CD4-positive, alpha-beta T cell treated with Interleukin-12 subunit alpha and Interleukin-12 subunit beta, for 1 hour (primary cell): ENCODE results near the gene ST8SIA2.

Experiments used
- DNase-seq: peaks from one replicate; pipeline ENCODE4 v3.0.0-alpha.2; 2020

Gene ST8SIA2

GRCh38 chr15:92400573-92400972 is 6.9 kb downstream of the ST8SIA2 start:
- no peak for DNase-seq

DNA sequence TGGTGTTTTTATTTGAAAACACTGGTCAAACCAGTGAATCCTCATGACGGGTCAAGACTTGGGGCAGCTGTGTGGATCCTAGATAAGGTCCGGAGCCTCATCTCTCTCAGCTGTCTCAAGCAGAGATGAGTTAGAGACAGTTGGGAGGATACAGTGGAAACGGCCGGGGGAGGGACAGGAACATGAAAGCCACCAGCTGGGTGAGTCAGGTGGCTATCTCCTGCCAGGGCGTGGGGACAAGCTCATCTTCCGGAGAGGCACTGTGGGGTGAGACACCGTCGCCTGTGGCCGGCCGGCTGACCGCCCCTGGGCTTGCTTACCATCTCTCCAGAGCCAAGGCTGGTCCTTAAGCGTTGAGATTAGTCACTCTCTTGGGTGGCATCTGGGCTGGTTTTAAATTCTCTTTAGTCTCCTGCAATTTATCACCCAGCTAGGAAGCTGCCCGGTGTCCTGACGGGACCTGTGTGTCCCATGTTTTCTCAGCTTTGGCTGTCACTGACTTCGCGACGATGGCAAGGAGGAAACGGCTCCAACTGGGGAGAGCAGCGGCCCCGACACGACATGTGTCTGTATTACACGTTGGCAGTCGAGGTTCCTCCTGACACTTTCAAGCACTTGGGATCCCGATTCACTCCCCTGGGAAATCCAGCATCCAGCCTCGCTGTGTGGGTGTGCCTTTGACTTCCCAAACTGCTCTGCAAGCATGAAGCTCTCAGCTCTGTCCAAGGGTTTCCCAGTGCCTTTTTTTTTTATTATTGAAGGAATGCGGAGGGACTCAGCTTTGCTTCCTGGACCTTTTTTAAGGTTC is 7.5 kb downstream of the ST8SIA2 start:
- DNase-seq = no peak

- no peak for DNase-seq
Observed at GRCh38 chr15:92402751-92403150, 9.1 kb downstream of the ST8SIA2 start.

- no peak for DNase-seq
Observed at GRCh38 chr15:92405942-92406341, 12.3 kb downstream of the ST8SIA2 start.

DNA sequence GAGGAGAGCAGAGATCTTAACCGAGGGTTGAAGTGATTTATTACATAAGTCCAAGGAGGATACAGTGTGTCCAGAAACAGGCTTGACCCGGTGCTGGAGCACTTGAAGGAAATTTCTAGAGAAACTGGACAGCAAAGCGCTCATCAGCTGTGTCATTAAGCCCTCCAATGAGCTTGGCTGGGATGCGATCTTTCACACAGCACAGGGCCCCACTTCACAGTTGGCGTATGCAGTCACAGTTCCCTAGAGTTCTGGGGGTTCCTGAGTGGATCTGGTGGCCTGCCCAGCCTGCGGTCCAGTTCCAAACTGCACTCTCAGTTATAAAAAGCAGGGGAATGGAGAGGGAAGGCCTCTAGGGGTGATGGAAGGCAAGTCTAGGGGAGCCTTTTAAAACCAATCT is 13.6 kb downstream of the ST8SIA2 start:
- no peak for DNase-seq

DNA sequence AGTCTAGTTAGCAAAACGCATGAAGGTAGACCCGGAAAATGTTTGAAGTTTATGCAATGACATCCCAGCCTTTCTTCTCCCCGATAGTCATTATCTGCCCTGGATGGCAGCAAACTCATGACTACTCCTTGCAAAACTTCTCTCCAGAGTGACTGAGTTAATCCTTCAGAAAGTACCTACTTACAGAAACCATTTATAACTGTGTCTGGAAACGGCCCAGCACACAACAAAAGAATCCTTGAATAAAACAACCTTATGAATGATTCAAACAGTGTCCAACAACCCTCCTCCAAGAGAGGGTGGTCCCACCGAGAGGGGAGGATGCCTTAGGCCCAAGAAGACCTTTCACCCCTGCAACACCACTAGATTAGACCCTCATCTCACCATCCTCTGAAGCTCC is 14.2 kb downstream of the ST8SIA2 start:
- no peak for DNase-seq

GRCh38 chr15:92409006-92409405 is 15.3 kb downstream of the ST8SIA2 start:
- DNase-seq = no peak

DNA sequence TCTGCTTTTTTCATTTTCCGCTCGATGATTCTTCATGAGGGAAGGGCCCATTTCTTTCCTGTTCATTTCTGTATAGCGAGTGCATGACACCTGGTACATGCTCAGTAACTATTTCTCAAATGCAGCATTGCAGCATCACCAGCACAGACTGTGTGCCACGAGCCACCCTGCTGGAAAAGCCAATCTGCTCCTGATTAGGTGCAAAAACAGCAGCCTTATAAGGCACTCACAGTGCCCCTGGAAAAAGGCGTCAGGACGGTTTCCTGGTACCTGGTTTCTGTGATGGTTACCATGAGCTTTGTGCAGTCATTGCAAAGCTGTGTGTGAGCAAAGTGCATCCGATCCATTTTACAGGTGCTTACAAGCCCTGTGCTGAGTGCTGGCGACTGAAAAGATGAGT is 15.8 kb downstream of the ST8SIA2 start:
- no peak for DNase-seq

GRCh38 chr15:92410537-92410936 is 16.9 kb downstream of the ST8SIA2 start:
- no peak for DNase-seq

- DNase-seq = no peak
Observed at GRCh38 chr15:92411256-92411655, 17.6 kb downstream of the ST8SIA2 start.

GRCh38 chr15:92413510-92413909 is 19.8 kb downstream of the ST8SIA2 start:
- DNase-seq = no peak

DNA sequence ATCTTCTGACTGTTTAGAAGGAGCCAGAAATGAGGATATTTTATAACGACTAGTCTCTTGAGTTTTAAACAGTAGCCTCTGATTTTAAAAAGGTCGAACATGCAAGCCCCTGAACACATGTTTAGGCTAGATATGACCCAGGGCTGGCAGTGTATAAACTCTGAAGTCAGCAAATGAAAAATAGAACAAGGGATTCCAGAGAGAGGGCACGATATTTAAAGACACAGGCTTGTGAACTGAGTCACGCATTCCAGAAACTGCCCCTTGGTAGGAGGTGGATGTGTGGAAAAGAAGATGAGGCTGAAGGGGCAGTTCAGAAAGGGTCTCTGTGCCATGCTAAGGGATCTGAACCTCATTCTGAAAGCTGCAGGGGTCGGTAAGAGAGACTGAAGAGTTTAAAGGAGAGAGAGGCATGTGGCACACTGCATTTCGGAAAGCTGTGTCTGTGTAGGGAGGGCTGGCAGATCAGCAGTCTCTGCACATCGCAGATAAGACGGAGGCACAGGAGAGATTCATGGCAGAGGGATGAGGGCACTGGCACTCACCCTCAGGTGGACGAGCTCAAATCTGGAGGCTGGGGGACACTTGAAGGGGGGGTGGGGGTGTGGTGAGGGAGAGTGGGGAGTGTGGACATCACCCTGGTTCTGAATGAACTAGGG is 22.1 kb downstream of the ST8SIA2 start:
- no peak for DNase-seq

GRCh38 chr15:92416557-92416956 is 22.9 kb downstream of the ST8SIA2 start:
- no peak for DNase-seq

DNA sequence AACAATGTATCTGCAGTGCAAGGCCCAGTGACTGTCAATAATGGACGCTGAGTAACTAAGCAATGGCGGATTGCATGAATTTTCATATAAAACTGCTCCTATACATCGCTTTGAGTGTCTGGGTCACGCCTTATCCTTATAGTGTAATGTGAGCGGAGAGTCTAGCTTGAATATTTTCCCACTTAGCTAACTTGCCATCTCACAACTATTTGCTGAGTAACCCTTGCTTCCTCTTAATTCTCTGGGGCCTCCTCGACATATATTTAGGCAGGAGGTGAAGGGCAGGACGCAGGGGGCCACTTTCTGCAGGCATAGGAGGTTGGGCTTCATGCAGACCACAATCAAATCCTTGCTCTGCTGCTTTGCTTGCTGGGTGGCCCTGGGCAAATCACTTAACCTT is 24.0 kb downstream of the ST8SIA2 start:
- no peak for DNase-seq

DNA sequence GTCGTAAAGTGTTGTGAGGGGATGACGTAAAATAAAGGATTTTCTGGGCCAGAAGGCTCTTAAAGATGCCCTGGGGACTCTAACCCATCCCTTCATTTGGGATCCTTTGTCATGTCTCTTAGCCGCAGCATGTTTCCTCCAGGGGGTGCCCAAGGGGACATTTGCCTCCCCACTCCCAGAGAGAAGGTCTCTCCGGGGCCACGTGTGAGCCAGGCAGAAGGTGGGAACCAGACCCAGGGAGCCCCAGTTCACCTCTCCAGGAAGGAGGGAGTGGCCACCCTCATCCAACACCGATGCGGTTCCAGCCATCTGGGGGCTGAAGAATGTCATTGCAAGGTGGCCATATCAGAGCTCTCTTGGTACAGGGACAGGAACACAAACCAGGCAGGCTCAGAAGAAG is 25.2 kb downstream of the ST8SIA2 start:
- no peak for DNase-seq

GRCh38 chr15:92421976-92422375 is 28.3 kb downstream of the ST8SIA2 start:
- no peak for DNase-seq

- DNase-seq = no peak
Observed at GRCh38 chr15:92425578-92426225, 32.0 kb downstream of the ST8SIA2 start.

GRCh38 chr15:92429378-92430068 is 35.8 kb downstream of the ST8SIA2 start:
- DNase-seq = no peak

DNA sequence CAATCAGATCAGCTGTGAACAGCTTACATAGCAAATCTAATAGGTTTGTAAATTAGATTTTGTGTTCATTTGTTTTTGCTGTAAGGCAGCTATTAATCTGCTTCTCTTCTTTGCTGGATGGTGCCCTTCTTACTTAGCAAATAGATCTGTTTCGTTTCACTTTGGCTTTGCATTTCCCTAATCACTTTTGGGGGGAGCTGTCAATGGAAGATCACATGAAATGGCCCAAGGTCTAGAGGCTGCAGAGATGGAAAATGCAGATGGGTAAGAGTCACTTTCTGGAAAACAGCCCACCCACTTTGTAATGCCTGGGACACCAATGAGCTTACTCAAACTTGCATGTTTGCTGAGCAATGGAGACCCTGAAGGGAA is 36.4 kb downstream of the ST8SIA2 start:
- no peak for DNase-seq

GRCh38 chr15:92435145-92435544 is 41.5 kb downstream of the ST8SIA2 start:
- DNase-seq = no peak

GRCh38 chr15:92438471-92438870 is 44.8 kb downstream of the ST8SIA2 start:
- no peak for DNase-seq

GRCh38 chr15:92443381-92443780 is 49.7 kb downstream of the ST8SIA2 start:
- DNase-seq = no peak

GRCh38 chr15:92444631-92445030 is 51.0 kb downstream of the ST8SIA2 start:
- DNase-seq = no peak

GRCh38 chr15:92448370-92448769 is 54.7 kb downstream of the ST8SIA2 start:
- DNase-seq = no peak
